Body of pancreas (tissue), 4 donors: ENCODE data around the gene YJU2. TPM values are rescaled to one million over a fixed set of nuclear protein-coding genes. Genes with fewer than 3 reads are reported as not detected.

Experiments used
- ATAC-seq: fragments of 150-250 bp; one replicate; pipeline ENCODE4 v1.9.1; 2016
- DNase-seq, 4 donors: peaks; one replicate each; pipeline ENCODE4 v3.0.0-alpha.2; 2019
- H3K27ac ChIP-seq, 4 donors: fragments of 200-600 bp; sonication (generic); 1 replicate in 3 of 4; 2 replicates in 1 of 4; pipeline versions ENCODE4 v1.5.1 to v1.6.1; 2016 to 2019; ENCODE audit warnings: mild to moderate bottlenecking in 1 of 4, mixed read lengths in 1 of 4, moderate library complexity in 1 of 4
- H3K27me3 ChIP-seq, 2 donors: fragments of 200-600 bp; sonication (generic); one replicate each; pipeline ENCODE4 v1.6.0; 2016; ENCODE audit warnings: mild to moderate bottlenecking in 1 of 2
- H3K36me3 ChIP-seq, 2 donors: fragments of 200-600 bp; sonication (generic); replicated peaks in 1 of 2; 2 replicates each; pipeline ENCODE4 v1.5.1; 2016; ENCODE audit warnings: low read depth in 2 of 2; ENCODE audit not compliant: insufficient read depth in 1 of 2
- H3K4me1 ChIP-seq: fragments of 200-600 bp; sonication (generic); one replicate; pipeline ENCODE4 v1.6.0; 2016
- H3K4me3 ChIP-seq, 2 donors: fragments of 200-600 bp; sonication (generic); 1 replicate in 1 of 2; 2 replicates in 1 of 2; pipeline ENCODE4 v1.5.1; 2016 to 2019
- H3K9me3 ChIP-seq, 3 donors: fragments of 200-600 bp; sonication (generic); 1 replicate in 2 of 3; 2 replicates in 1 of 3; pipeline ENCODE4 v1.5.1; 2016
- CTCF ChIP-seq, 7 experiments: fragments of 450-650 bp in 4 of 7; fragments of 200-600 bp in 3 of 7; sonication (generic) in 3 of 7; IDR thresholded peaks; one replicate each; pipeline ENCODE4 v1.5.1; 2016 to 2019; ENCODE audit warnings: antibody characterized with exemption in 7 of 7
- POLR2A ChIP-seq, 3 donors: fragments of 450-650 bp; IDR thresholded peaks; one replicate each; pipeline ENCODE4 v1.6.1; 2016; ENCODE audit warnings: antibody characterized with exemption in 3 of 3, mild to moderate bottlenecking in 2 of 3
- WGBS, 2 donors: methylation state at CpG; one replicate each; pipeline ENCODE4 v1.1.5; 2017; 5-methylcytosine and 5-hydroxymethylcytosine counted together
- intact Hi-C: fragments of 100-400 bp; cut with DNase I; formaldehyde crosslinking; loops from one replicate; pipeline ENCODE4 v1.15.1; 2023
- total RNA-seq, 2 donors: library from RNA; depleted of rRNA; stranded (reverse); fragments of >200 nt; gene quantifications; one replicate each; pipeline ENCODE4 v1.1.0, GENCODE V29; 2016

YJU2 gene
- total RNA-seq, 2 donors from 2014 or later: 15.5 to 20.2 TPM

- intact Hi-C loops: no loop called here
- WGBS, 2 donors: 28 to 40% methylated on average over 12 to 16 of the region's 16 CpGs
- DNase-seq: no peak
- Histone ChIP-seq H3K9me3 (no peaks in the 10 kb centered on the region), H3K27me3 (peaks cover 0 to 12% of the 10 kb centered on the region in 2 donors), H3K4me3 (no peak overlapping the region), H3K27ac (no peak overlapping the region), H3K36me3 (no peaks in the 10 kb centered on the region), H3K4me1 (peaks cover 12% of the 10 kb centered on the region)
- TF ChIP-seq CTCF (IDR thresholded peaks at IDR 0.05) (no peak), POLR2A (IDR thresholded peaks at IDR 0.05) (no peak)
- no peak for ATAC-seq
Observed at GRCh38 chr19:4277191-4277696, 30.4 kb downstream of the YJU2 start.

- peaks cover 0 to 12% of the 10 kb centered on the region in 2 donors for H3K27me3 ChIP-seq
- intact Hi-C loops: no loop called here
Observed at GRCh38 chr19:4278010-4278409, 31.1 kb downstream of the YJU2 start.

GRCh38 chr19:4278419-4279266, 31.8 kb downstream of the YJU2 start, which contains the start of gene SHD:
TSS of gene SHD (plus strand) at chr19:4279266. CDS start at chr19:4280064, 798 bp downstream.
- 5 to 6% methylated on average over 17 to 36 of the region's 44 CpGs for WGBS, 2 donors
- intact Hi-C loops: no loop called here
- H3K4me1 ChIP-seq: peaks cover 12% of the 10 kb centered on the region
- no peak for DNase-seq
- H3K27ac ChIP-seq: no peak within 1 kb of the TSS
- H3K27me3 ChIP-seq: peaks cover 0 to 12% of the 10 kb centered on the region in 2 donors
- H3K36me3 ChIP-seq: no peaks in the 10 kb centered on the region
- no peak within 1 kb of the TSS for H3K4me3 ChIP-seq
- no peaks in the 10 kb centered on the region for H3K9me3 ChIP-seq
- no peak for ATAC-seq
- no peak for TF ChIP-seq CTCF (IDR thresholded peaks at IDR 0.05)
- TF ChIP-seq POLR2A (IDR thresholded peaks at IDR 0.05): no peak

More at GRCh38 chr19:4278010-4278409, 31.1 kb downstream of the YJU2 start:
- H3K4me1 ChIP-seq: peaks cover 12% of the 10 kb centered on the region
- H3K36me3 ChIP-seq: no peaks in the 10 kb centered on the region
- no peak for ATAC-seq
- no peak overlapping the region for H3K27ac ChIP-seq
- no peaks in the 10 kb centered on the region for H3K9me3 ChIP-seq
- DNase-seq: no peak
- H3K4me3 ChIP-seq: no peak overlapping the region
- WGBS, 2 donors: 25 to 48% methylated on average over 2 to 4 of the region's 4 CpGs
- TF ChIP-seq CTCF (IDR thresholded peaks at IDR 0.05) (no peak), POLR2A (IDR thresholded peaks at IDR 0.05) (no peak)

GRCh38 chr19:4279267-4279529, 32.3 kb downstream of the YJU2 start:
- H3K9me3 ChIP-seq: no peaks in the 10 kb centered on the region
- 1% methylated on average over 23 of the region's 30 CpGs; no CpG with 5 or more reads in 1 of the 2 donors for WGBS, 2 donors
- peaks cover 0 to 12% of the 10 kb centered on the region in 2 donors for H3K27me3 ChIP-seq
- intact Hi-C loops: no loop called here
- no peak for TF ChIP-seq CTCF (IDR thresholded peaks at IDR 0.05)
- TF ChIP-seq POLR2A (IDR thresholded peaks at IDR 0.05): no peak
- ATAC-seq (no peak), DNase-seq (no peak)
- no peak overlapping the region for H3K27ac ChIP-seq
- peaks cover 12% of the 10 kb centered on the region for H3K4me1 ChIP-seq
- no peaks in the 10 kb centered on the region for H3K36me3 ChIP-seq
- H3K4me3 ChIP-seq: no peak overlapping the region
